Lung (tissue), 12 donors: ENCODE results near the gene TMEM132C. TPM values are rescaled to one million over a fixed set of nuclear protein-coding genes. Genes with fewer than 3 reads are reported as not detected.

Experiments
- ATAC-seq: fragments of 200-7000 bp; cut with Tn5 transposase; one replicate; pipeline ENCODE4 v1.9.1; 2020; ENCODE audit warnings: moderate number of reproducible peaks; ENCODE audit not compliant: insufficient read depth, low FRiP score
- DNase-seq, 3 donors: peaks; one replicate each; pipeline ENCODE4 v3.0.0-alpha.2; 2013 to 2017
- H3K27ac ChIP-seq, 2 donors: one replicate each; pipeline ENCODE4 v1.5.1; 2013; ENCODE audit warnings: mild to moderate bottlenecking in 2 of 2, moderate library complexity in 2 of 2, control low read depth in 1 of 2, inconsistent platforms in 1 of 2, low read depth in 1 of 2, low read length in 1 of 2
- H3K27me3 ChIP-seq, 3 donors: one replicate each; pipeline ENCODE4 v1.5.1; 2013; ENCODE audit warnings: low read length in 2 of 3; ENCODE audit not compliant: control insufficient read depth in 3 of 3, insufficient read depth in 3 of 3
- H3K36me3 ChIP-seq, 4 donors: one replicate each; pipeline ENCODE4 v1.5.1; 2013; ENCODE audit warnings: low read length in 4 of 4, mild to moderate bottlenecking in 1 of 4, moderate library complexity in 1 of 4; ENCODE audit not compliant: control insufficient read depth in 4 of 4, insufficient read depth in 4 of 4
- H3K4me1 ChIP-seq, 5 donors: one replicate each; pipeline ENCODE4 v1.5.1; 2013; ENCODE audit warnings: low read length in 5 of 5, mild to moderate bottlenecking in 2 of 5, moderate library complexity in 1 of 5; ENCODE audit not compliant: control insufficient read depth in 5 of 5, insufficient read depth in 5 of 5
- H3K4me3 ChIP-seq: one replicate; pipeline ENCODE4 v1.5.1; 2013; ENCODE audit warnings: mild to moderate bottlenecking, control low read depth, moderate library complexity
- H3K9ac ChIP-seq, 2 donors: one replicate each; pipeline ENCODE4 v1.5.1; 2013; ENCODE audit warnings: low read length in 2 of 2, control low read depth in 1 of 2; ENCODE audit not compliant: insufficient read depth in 1 of 2
- H3K9me3 ChIP-seq, 4 donors: one replicate each; pipeline ENCODE4 v1.5.1; 2013; ENCODE audit warnings: low read length in 3 of 4, mild to moderate bottlenecking in 1 of 4, moderate library complexity in 1 of 4; ENCODE audit not compliant: control insufficient read depth in 4 of 4, insufficient read depth in 3 of 4
- WGBS, 2 donors: extraction: QIAGEN DNeasy Blood & Tissue Kit; methylation state at CpG; one replicate each; pipeline ENCODE4 v1.1.7; 2013; 5-methylcytosine and 5-hydroxymethylcytosine counted together
- polyA plus RNA-seq, 2 donors: library from polyadenylated mRNA; stranded (reverse); fragments of 200-250 nt; gene quantifications; one replicate each; pipeline ENCODE4 v1.2.1, GENCODE V29; 2013
- total RNA-seq, 2 donors: library from RNA; depleted of rRNA in 1 of 2; stranded (reverse); fragments of >200 nt in 1 of 2; gene quantifications; one replicate each; pipeline ENCODE4 v1.2.1, GENCODE V29; 2014 to 2021
- TF ChIP-seq, protein P1 (sequence below): IDR thresholded peaks from 2 replicates; pipeline ENCODE4 v1.5.1; 2012; ENCODE audit warnings: mild to moderate bottlenecking; ENCODE audit errors: control extremely low read depth, extremely low read depth
- donor health status: control.
- donor health status: control.
- donor health status: Bipolar disorder and iron deficiency.
- donor health status: healthy.
- donor health status: DM: yes; HTN: yes; CAD: no.

TMEM132C gene
- total and polyA plus RNA-seq, 4 donors = 0.35 to 16.5 (median 0.77) TPM

DNA sequence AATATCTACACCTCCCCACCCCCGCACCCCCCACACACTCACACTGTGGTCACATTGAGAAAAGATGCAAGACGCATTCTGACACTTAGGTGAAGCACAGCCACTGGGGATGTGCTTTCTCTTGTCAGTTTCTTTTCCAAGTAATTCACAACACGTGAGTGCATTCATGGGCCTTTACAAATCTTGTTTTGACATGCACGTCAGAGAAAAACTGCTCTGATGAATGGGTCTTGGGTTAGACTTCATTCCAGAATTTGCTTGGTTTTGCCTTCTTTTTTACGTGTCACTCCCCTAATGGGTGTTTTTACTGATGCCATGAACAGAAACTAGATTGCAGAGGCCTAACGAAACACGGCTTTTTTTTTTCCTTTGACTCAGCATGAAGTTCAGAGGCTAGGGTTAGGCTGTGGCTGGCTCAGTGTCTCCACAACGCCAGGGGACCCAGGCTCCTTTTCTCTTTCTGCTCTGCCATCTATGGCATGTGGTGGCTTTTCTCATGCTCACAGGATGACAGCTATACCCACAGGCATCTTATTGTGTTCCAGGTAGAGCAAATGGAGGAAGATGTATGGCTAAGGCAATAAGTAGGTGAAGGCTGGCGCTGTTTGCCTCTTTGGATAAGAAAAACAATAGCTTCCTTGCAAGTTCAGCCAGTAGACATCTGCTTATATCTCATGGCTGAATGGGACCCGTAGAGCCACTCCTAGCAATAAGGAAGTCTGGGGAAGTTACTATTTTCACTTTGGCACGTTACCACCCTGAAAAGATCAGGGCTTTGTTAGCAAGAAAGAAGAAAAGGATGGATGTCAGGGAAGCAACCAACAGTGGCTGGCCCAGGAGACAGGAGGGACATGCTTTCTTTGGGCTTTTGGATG is 303.5 kb downstream of the TMEM132C start:
- H3K27me3 ChIP-seq = no peaks in the 10 kb centered on the region
- H3K36me3 ChIP-seq = peaks cover 0 to 6% (median 0%) of the 10 kb centered on the region in 4 donors
- TF ChIP-seq, protein P1, sequence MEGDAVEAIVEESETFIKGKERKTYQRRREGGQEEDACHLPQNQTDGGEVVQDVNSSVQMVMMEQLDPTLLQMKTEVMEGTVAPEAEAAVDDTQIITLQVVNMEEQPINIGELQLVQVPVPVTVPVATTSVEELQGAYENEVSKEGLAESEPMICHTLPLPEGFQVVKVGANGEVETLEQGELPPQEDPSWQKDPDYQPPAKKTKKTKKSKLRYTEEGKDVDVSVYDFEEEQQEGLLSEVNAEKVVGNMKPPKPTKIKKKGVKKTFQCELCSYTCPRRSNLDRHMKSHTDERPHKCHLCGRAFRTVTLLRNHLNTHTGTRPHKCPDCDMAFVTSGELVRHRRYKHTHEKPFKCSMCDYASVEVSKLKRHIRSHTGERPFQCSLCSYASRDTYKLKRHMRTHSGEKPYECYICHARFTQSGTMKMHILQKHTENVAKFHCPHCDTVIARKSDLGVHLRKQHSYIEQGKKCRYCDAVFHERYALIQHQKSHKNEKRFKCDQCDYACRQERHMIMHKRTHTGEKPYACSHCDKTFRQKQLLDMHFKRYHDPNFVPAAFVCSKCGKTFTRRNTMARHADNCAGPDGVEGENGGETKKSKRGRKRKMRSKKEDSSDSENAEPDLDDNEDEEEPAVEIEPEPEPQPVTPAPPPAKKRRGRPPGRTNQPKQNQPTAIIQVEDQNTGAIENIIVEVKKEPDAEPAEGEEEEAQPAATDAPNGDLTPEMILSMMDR = no peak
- DNase-seq (no peak), ATAC-seq (no peak)
- no peaks in the 10 kb centered on the region for H3K4me1 ChIP-seq
- no peak overlapping the region for H3K27ac ChIP-seq
- H3K4me3 ChIP-seq = no peak overlapping the region
- H3K9ac ChIP-seq = no peak overlapping the region
- H3K9me3 ChIP-seq = peaks cover 0 to 11% (median 0%) of the 10 kb centered on the region in 4 donors
- 65 to 68% methylated on average over 11 of the region's 11 CpGs for WGBS, 2 donors

DNA sequence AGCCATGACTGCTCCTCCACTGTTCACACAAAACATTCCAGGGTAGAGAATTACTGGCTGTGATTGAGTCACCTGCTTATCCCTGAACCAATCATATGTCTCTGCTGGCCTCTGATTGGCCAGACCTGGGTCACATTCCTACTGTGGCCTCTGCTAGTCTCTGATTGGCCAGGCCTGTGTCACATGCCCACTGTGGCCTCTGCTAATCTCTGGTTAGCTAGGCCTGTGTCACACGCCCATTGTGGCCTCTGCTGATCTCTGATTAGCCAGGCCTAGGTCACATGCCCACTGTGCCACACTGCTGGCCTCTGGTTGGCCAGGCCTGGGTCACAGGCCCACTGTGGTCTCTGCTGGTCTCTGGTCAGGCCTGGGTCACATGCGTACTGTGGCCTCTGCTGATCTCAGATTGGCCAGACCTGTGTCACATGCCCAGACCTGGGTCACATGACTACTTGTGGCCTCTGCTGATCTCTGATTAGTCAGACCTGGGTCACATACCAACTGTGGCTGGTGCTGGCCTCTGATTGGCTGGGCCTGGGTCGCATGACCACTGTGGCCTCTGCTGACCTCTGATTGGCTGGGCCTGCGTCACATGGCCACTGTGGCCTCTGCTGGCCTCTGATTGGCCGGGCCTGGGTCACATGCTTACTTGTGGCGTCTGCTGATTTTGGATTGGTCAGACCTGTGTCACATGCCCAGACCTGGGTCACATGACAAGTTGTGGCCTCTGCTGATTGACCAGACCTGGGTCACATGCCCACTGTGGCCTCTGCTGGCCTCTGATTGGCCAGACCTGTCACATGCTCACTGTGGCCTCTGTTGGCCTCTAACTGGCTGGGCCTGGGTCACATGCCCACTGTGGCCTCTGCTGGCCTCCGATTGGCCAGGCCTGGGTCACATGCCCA is 305.2 kb downstream of the TMEM132C start:
- Histone ChIP-seq H3K4me1 (no peaks in the 10 kb centered on the region), H3K9ac (no peak overlapping the region), H3K9me3 (peaks cover 0 to 11% (median 0%) of the 10 kb centered on the region in 4 donors), H3K36me3 (peaks cover 0 to 6% (median 0%) of the 10 kb centered on the region in 4 donors), H3K4me3 (no peak overlapping the region), H3K27ac (no peak overlapping the region), H3K27me3 (no peaks in the 10 kb centered on the region)
- ATAC-seq (no peak), DNase-seq (no peak)
- 96 to 98% methylated on average over 7 of the region's 7 CpGs for WGBS, 2 donors
- TF ChIP-seq, protein P1 = no peak

DNA sequence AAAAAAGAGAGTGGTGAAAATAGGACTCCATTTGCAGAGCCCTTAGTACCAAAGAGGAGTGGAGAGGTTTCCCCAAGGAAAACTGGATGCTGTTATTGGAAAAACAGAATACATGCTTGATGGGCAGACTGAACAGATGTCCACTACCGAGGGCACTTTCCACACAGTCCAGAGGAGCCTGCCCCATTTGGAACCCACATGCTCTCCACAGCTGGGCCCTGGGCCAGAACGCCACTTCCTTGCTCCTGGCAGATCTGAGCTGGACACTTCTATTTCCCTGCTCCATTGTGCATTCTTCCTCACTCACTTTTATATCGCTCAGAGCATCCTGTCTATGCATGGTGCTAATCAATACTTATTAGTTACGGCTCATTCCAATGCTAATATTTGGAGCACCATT is 306.9 kb downstream of the TMEM132C start:
- H3K36me3 ChIP-seq = peaks cover 0 to 6% (median 0%) of the 10 kb centered on the region in 4 donors
- H3K9ac ChIP-seq = no peak overlapping the region
- H3K27me3 ChIP-seq = no peaks in the 10 kb centered on the region
- H3K4me3 ChIP-seq = no peak overlapping the region
- no peaks in the 10 kb centered on the region for H3K4me1 ChIP-seq
- DNase-seq (no peak), ATAC-seq (no peak)
- WGBS, 2 donors = 61 to 70% methylated on average over 4 of the region's 4 CpGs
- peaks cover 0 to 12% (median 0%) of the 10 kb centered on the region in 4 donors for H3K9me3 ChIP-seq
- TF ChIP-seq, protein P1 = no peak
- H3K27ac ChIP-seq = no peak overlapping the region
